K562 (cell line): Measurements from ENCODE around the gene FBXW9. TPM values are rescaled to one million over a fixed set of nuclear protein-coding genes. Genes with fewer than 3 reads are reported as not detected.

ENCODE experiments used
- ATAC-seq: fragments of 200-7000 bp; cut with Tn5 transposase; 3 replicates; pipeline ENCODE4 v1.9.1; 2020; ENCODE audit warnings: moderate library complexity
- BruUV-seq: library from RNA; stranded (reverse); fragments of 400-500 nt; replicated peaks from 2 replicates; lab custom pipeline; 2021; lab: Mats Ljungman, UMichigan
- CTCF ChIA-PET: fragments of 300-600 bp; formaldehyde crosslinking; extraction: SDS; loops from one replicate; lab custom pipeline; 2021; ENCODE audit warnings: low intra/inter-chr PET ratio; lab: Yijun Ruan, JAX
- POLR2A ChIA-PET: fragments of 300-600, 350-650 bp; sonication (Branson Sonifier 250); formaldehyde crosslinking; extraction: SDS; loops from one replicate; lab custom pipeline; 2021; ENCODE audit warnings: antibody characterized with exemption, inconsistent platforms; lab: Yijun Ruan, JAX
- DNase-seq, 4 experiments: peaks; one replicate each; pipeline versions ENCODE4 v3.0.0 to v3.0.0-alpha.2; 2011 to 2018; ENCODE audit warnings: low spot score in 3 of 4, mixed read lengths in 3 of 4; ENCODE audit errors: extremely low read depth in 1 of 4
- FAIRE-seq: peaks from 2 replicates; lab custom pipeline; 2011; peaks lifted over from hg19 to GRCh38; lab: Jason Lieb, UNC
- H2AFZ ChIP-seq: 2 replicates; pipeline ENCODE4 v1.6.0; 2011; ENCODE audit warnings: low read depth, low read length, control low read depth, inconsistent platforms
- H3K27ac ChIP-seq: fragments of 200-600 bp; 3 replicates; pipeline ENCODE4 v1.8.0; 2011; ENCODE audit warnings: low read depth, mild to moderate bottlenecking, control low read depth, inconsistent platforms, low read length, moderate library complexity, mixed read lengths; ENCODE audit errors: extremely low read depth
- H3K27me3 ChIP-seq, 2 experiments: fragments of 300-600 bp in 1 of 2; 2 replicates in 1 of 2; 3 replicates in 1 of 2; pipeline versions ENCODE4 v1.6.0 to v1.8.0; 2011; ENCODE audit warnings: inconsistent platforms in 2 of 2, low read length in 2 of 2, mild to moderate bottlenecking in 1 of 2, mixed read lengths in 1 of 2, moderate library complexity in 1 of 2; ENCODE audit not compliant: control insufficient read depth in 2 of 2, insufficient read depth in 2 of 2
- H3K36me3 ChIP-seq: fragments of 300-600 bp; 3 replicates; pipeline ENCODE4 v1.8.0; 2011; ENCODE audit warnings: mild to moderate bottlenecking, low read length, inconsistent platforms; ENCODE audit not compliant: control insufficient read depth, insufficient read depth
- H3K4me1 ChIP-seq, 2 experiments: fragments of 200-600 bp in 1 of 2; replicated peaks in 1 of 2; 2 replicates in 1 of 2; 3 replicates in 1 of 2; pipeline versions ENCODE4 v1.5.1 to v1.8.0; 2011; ENCODE audit warnings: inconsistent platforms in 2 of 2, low read length in 2 of 2, mild to moderate bottlenecking in 1 of 2, mixed read lengths in 1 of 2, moderate library complexity in 1 of 2; ENCODE audit not compliant: control insufficient read depth in 2 of 2, insufficient read depth in 2 of 2
- H3K4me2 ChIP-seq: 2 replicates; pipeline ENCODE4 v1.6.1; 2011; ENCODE audit warnings: low read length, control low read depth, inconsistent platforms, mixed read lengths; ENCODE audit not compliant: insufficient read depth
- H3K4me3 ChIP-seq: fragments of 200-600 bp; sonication (generic), shearing (Covaris generic); 2 replicates; pipeline ENCODE4 v1.5.1; 2016; ENCODE audit warnings: control low read depth, inconsistent platforms
- H3K79me2 ChIP-seq: fragments of 200-600 bp; 3 replicates; pipeline ENCODE4 v1.8.0; 2011; ENCODE audit warnings: low read length, inconsistent platforms; ENCODE audit not compliant: control insufficient read depth, insufficient read depth
- H3K9ac ChIP-seq, 2 experiments: 2 replicates each; pipeline versions ENCODE4 v1.6.0 to v1.6.1; 2011; ENCODE audit warnings: low read depth in 2 of 2, low read length in 2 of 2, control low read depth in 1 of 2, inconsistent platforms in 1 of 2, mild to moderate bottlenecking in 1 of 2, mixed read lengths in 1 of 2; ENCODE audit not compliant: insufficient read depth in 1 of 2
- H3K9me1 ChIP-seq: one replicate; pipeline ENCODE4 v1.6.0; 2011; ENCODE audit warnings: inconsistent platforms, mild to moderate bottlenecking, low read length, moderate library complexity; ENCODE audit not compliant: control insufficient read depth, insufficient read depth
- H3K9me3 ChIP-seq: replicated peaks from 2 replicates; pipeline ENCODE4 v1.5.1; 2011; ENCODE audit warnings: low read depth, low read length, inconsistent platforms; ENCODE audit not compliant: control insufficient read depth, insufficient read depth
- H4K20me1 ChIP-seq: replicated peaks from 2 replicates; pipeline ENCODE4 v1.6.1; 2011; ENCODE audit warnings: low read length, inconsistent platforms, mixed read lengths; ENCODE audit not compliant: control insufficient read depth, insufficient read depth
- ZBTB33 ChIP-seq: sonication (generic); formaldehyde crosslinking; IDR thresholded peaks from 2 replicates; pipeline ENCODE4 v1.8.1; 2023; ENCODE audit warnings: mild to moderate bottlenecking, missing genetic modification reagents
- ZNF655 ChIP-seq: fragments of 250-450 bp; sonication (Bioruptor Pico); IDR thresholded peaks from 2 replicates; pipeline ENCODE4 v1.5.0; 2021
- WGBS: fragments of 100-300 bp; shearing (Covaris generic); methylation state at CpG from one replicate; pipeline ENCODE4 v1.1.6; 2016; ENCODE audit warnings: low coverage, mixed read lengths; ENCODE audit not compliant: insufficient coverage; ENCODE audit errors: missing lambda C conversion rate; 5-methylcytosine and 5-hydroxymethylcytosine counted together
- in situ Hi-C: fragments of 300-500 bp; cut with MboI; formaldehyde crosslinking; loops from 4 replicates; pipeline ENCODE4 v1.15.0; 2018; ENCODE audit warnings: inconsistent platforms, mixed read lengths
- intact Hi-C: fragments of 100-400 bp; cut with micrococcal nuclease; formaldehyde crosslinking; loops from 2 replicates; pipeline ENCODE4 v1.14.2; 2022
- polyA plus RNA-seq, 8 experiments: library from polyadenylated mRNA; depleted of rRNA in 4 of 8; stranded (reverse) in 5 of 8; unstranded in 3 of 8; fragments of >200 nt; fragmentation: Nextera tagmentation in 2 of 8; fragmentation: Illumina TruSeq in 1 of 8; extraction: Ambion mirVana in 2 of 8; extraction: Trizol in 1 of 8; gene quantifications; 2 replicates each; pipeline versions ENCODE4 v1.2.1 to v1.2.3, GENCODE V29; 2011 to 2014; ENCODE audit warnings: inconsistent platforms in 1 of 8, missing spikeins in 1 of 8
- total RNA-seq, 7 experiments: library from RNA; depleted of rRNA in 6 of 7; stranded (reverse); fragments of >200 nt in 6 of 7; fragmentation: Illumina TruSeq in 2 of 7; extraction: Trizol in 2 of 7; gene quantifications; 2 replicates each; pipeline versions ENCODE4 v1.2.1 to v1.2.3, GENCODE V29; 2011 to 2021; ENCODE audit warnings: low replicate concordance in 1 of 7

Gene FBXW9
- total and polyA plus RNA-seq, 9 of the 15 experiments (the other 6 are each of a cell fraction or from before 2014, with no cell fraction given), result 0.23 to 21.7 (median 6.2) TPM

- BruUV-seq, result no TSS peak
Observed at GRCh38 chr19:12689581-12690216, 6.7 kb downstream of the FBXW9 start.

More at GRCh38 chr19:12689581-12690216, 6.7 kb downstream of the FBXW9 start:
- intact Hi-C loops (no loop called here), in situ Hi-C loops (no loop called here)
- CTCF ChIA-PET, result no interaction called here
- DNase-seq, result no peak
- Histone ChIP-seq H3K9me3 (no peaks in the 10 kb centered on the region), H3K27ac (no peak overlapping the region), H3K4me2 (no peak overlapping the region), H3K9me1 (no peaks in the 10 kb centered on the region), H3K9ac (0 out of 4 replicates have a peak overlapping the region, but pooled peaks of 1 of the 2 experiments have one; percentile 20), H3K4me1 (peaks cover 0 to 36% of the 10 kb centered on the region in 2 experiments; a peak in 2 of 5 replicates), H3K27me3 (no peaks in the 10 kb centered on the region), H2AFZ (no peak overlapping the region), H4K20me1 (no peaks in the 10 kb centered on the region), H3K4me3 (no peak overlapping the region), H3K79me2 (no peaks in the 10 kb centered on the region), H3K36me3 (peaks cover 46% of the 10 kb centered on the region; the same call in 2 of the 3 replicates)
- FAIRE-seq, result no peak
- ATAC-seq, result no peak
- POLR2A ChIA-PET, result interaction anchor here (1.1 kb wide), 1 partner anchor 24 kb away, joined by 5 read pairs; no protein-coding TSS in a partner anchor
- 85% methylated on average over 21 of the region's 26 CpGs for WGBS
- TF ChIP-seq ZNF655 (no peak), ZBTB33 (CRISPR knock-in tag) (0 out of 2 replicates have a peak, but pooled peaks have one; percentile 32)
